A549 (cell line): ENCODE measurements around the gene RIIAD1. TPM values are rescaled to one million over a fixed set of nuclear protein-coding genes. Genes with fewer than 3 reads are reported as not detected.

ENCODE experiments used
- ATAC-seq, 2 experiments: fragments of 200-7000 bp in 1 of 2; fragments of >200 bp in 1 of 2; cut with Nextera tagmentation in 1 of 2; cut with Tn5 transposase in 1 of 2; 3 replicates each; pipeline versions ENCODE4 v1.8.0 to v1.9.1; 2018 to 2020; ENCODE audit warnings: mild to moderate bottlenecking in 1 of 2, moderate library complexity in 1 of 2
- CTCF ChIA-PET: fragments of 300-600 bp; sonication (Branson Sonifier 250); formaldehyde crosslinking; extraction: SDS; loops from one replicate; lab custom pipeline; 2021; ENCODE audit warnings: antibody characterized with exemption, inconsistent platforms; lab: Yijun Ruan, JAX
- POLR2A ChIA-PET: fragments of 350-600 bp; formaldehyde crosslinking; extraction: SDS; loops from one replicate; lab custom pipeline; 2021; ENCODE audit warnings: antibody characterized with exemption, inconsistent platforms; lab: Yijun Ruan, JAX
- DNase-seq, 2 experiments: peaks; one replicate each; pipeline versions ENCODE4 v3.0.0 to v3.0.0-alpha.2; 2011 to 2016; ENCODE audit warnings: low read depth in 1 of 2, low spot score in 1 of 2
- FAIRE-seq: peaks from 2 replicates; lab custom pipeline; 2011; peaks lifted over from hg19 to GRCh38; lab: Jason Lieb, UNC
- H3K27ac ChIP-seq, 2 experiments: fragments of >200 bp; sonication (Bioruptor Twin); formaldehyde crosslinking; 3 replicates each; pipeline ENCODE4 v1.5.1; 2016 to 2017
- H3K4me1 ChIP-seq: fragments of >200 bp; sonication (Bioruptor Twin); formaldehyde crosslinking; 3 replicates; pipeline ENCODE4 v1.6.1; 2016
- H3K4me2 ChIP-seq: fragments of >200 bp; sonication (Bioruptor Twin); formaldehyde crosslinking; 3 replicates; pipeline ENCODE4 v1.6.1; 2016
- H3K4me3 ChIP-seq: fragments of >200 bp; sonication (Bioruptor Twin); formaldehyde crosslinking; 3 replicates; pipeline ENCODE4 v1.5.1; 2016
- H3K9me3 ChIP-seq: fragments of >200 bp; sonication (Bioruptor Twin); formaldehyde crosslinking; 3 replicates; pipeline ENCODE4 v1.6.1; 2016
- CBX8 ChIP-seq: fragments of 200-600 bp; sonication (generic); IDR thresholded peaks from 2 replicates; pipeline ENCODE4 v1.6.1; 2016
- CHD2 ChIP-seq: fragments of 150-350 bp; IDR thresholded peaks from 2 replicates; pipeline ENCODE4 v1.6.1; 2014; ENCODE audit warnings: low read length; ENCODE audit not compliant: partially characterized antibody
- CHD4 ChIP-seq: fragments of 200-600 bp; sonication (generic); IDR thresholded peaks from 2 replicates; pipeline ENCODE4 v1.6.1; 2016; ENCODE audit warnings: antibody characterized with exemption, mild to moderate bottlenecking, borderline replicate concordance
- EHF ChIP-seq: fragments of 250-450 bp; sonication (Bioruptor Pico); IDR thresholded peaks from 2 replicates; pipeline ENCODE4 v1.5.0; 2020; ENCODE audit warnings: mild to moderate bottlenecking
- EHMT2 ChIP-seq: fragments of 200-600 bp; sonication (generic); IDR thresholded peaks from 2 replicates; pipeline ENCODE4 v1.6.1; 2016; ENCODE audit warnings: antibody characterized with exemption, low read depth, mild to moderate bottlenecking, moderate library complexity
- EP300 ChIP-seq, 2 experiments: fragments of >200 bp; sonication (Bioruptor Twin); formaldehyde crosslinking; IDR thresholded peaks; 2 replicates in 1 of 2; 3 replicates in 1 of 2; pipeline ENCODE4 v1.6.1; 2016 to 2017
- ESRRA ChIP-seq: fragments of 150-350 bp; IDR thresholded peaks from 2 replicates; pipeline ENCODE4 v1.6.1; 2014; ENCODE audit warnings: mild to moderate bottlenecking, low read length, borderline replicate concordance
- FOXS1 ChIP-seq: fragments of 250-450 bp; sonication (Bioruptor Pico); IDR thresholded peaks from 2 replicates; pipeline ENCODE4 v1.5.0; 2020; ENCODE audit warnings: mild to moderate bottlenecking, moderate library complexity
- HDAC2 ChIP-seq: fragments of 200-600 bp; sonication (generic); IDR thresholded peaks from 2 replicates; pipeline ENCODE4 v1.6.1; 2016
- HEYL ChIP-seq: fragments of 250-450 bp; sonication (Bioruptor Pico); IDR thresholded peaks from 2 replicates; pipeline ENCODE4 v1.8.0; 2021; ENCODE audit warnings: mild to moderate bottlenecking, moderate library complexity
- JUNB ChIP-seq: fragments of >200 bp; sonication (Bioruptor Twin); formaldehyde crosslinking; IDR thresholded peaks from 2 replicates; pipeline ENCODE4 v1.6.1; 2016
- KDM1A ChIP-seq: fragments of 200-600 bp; sonication (generic); IDR thresholded peaks from 2 replicates; pipeline ENCODE4 v1.6.1; 2016; ENCODE audit warnings: low read depth, mild to moderate bottlenecking
- KDM5A ChIP-seq: fragments of 200-600 bp; sonication (generic); IDR thresholded peaks from 2 replicates; pipeline ENCODE4 v1.6.1; 2016; ENCODE audit warnings: antibody characterized with exemption, mild to moderate bottlenecking
- PHF8 ChIP-seq: fragments of 200-600 bp; sonication (generic); IDR thresholded peaks from 2 replicates; pipeline ENCODE4 v1.6.1; 2016; ENCODE audit warnings: low read depth, mild to moderate bottlenecking, antibody characterized with exemption, moderate library complexity, borderline replicate concordance
- POLR2A ChIP-seq: IDR thresholded peaks from 2 replicates; pipeline ENCODE4 v1.6.1; 2012; ENCODE audit warnings: mild to moderate bottlenecking, low read length
- POLR2AphosphoS2 ChIP-seq: conservative IDR thresholded peaks from 2 replicates; pipeline ENCODE4 v1.6.1; 2012; ENCODE audit warnings: low read length, improper control_type of control experiment, inconsistent platforms
- RARB ChIP-seq: fragments of 250-450 bp; sonication (Bioruptor Pico); IDR thresholded peaks from 2 replicates; pipeline ENCODE4 v1.8.0; 2021; ENCODE audit warnings: mild to moderate bottlenecking, moderate library complexity
- SREBF2 ChIP-seq: fragments of 450-650 bp; IDR thresholded peaks from 2 replicates; pipeline ENCODE4 v1.6.1; 2014; ENCODE audit warnings: mild to moderate bottlenecking, moderate library complexity
- TP53 ChIP-seq: fragments of 250-450 bp; sonication (Bioruptor Pico); IDR thresholded peaks from 2 replicates; pipeline ENCODE4 v1.5.0; 2021; ENCODE audit warnings: mild to moderate bottlenecking, moderate library complexity
- WGBS: methylation state at CpG from one replicate; pipeline ENCODE4 v1.1.6; 2017; ENCODE audit errors: missing lambda C conversion rate; 5-methylcytosine and 5-hydroxymethylcytosine counted together
- polyA plus RNA-seq, 4 experiments: library from polyadenylated mRNA; depleted of rRNA in 3 of 4; stranded (reverse); fragments of >200 nt; fragmentation: RNase III in 1 of 4; extraction: RNeasy Plus Mini Kit Qiagen cat#74134 plus additional on column Dnase treatment in 1 of 4; gene quantifications; 2 replicates in 3 of 4; 3 replicates in 1 of 4; pipeline ENCODE4 v1.2.3, GENCODE V29; 2011 to 2017
- TF ChIP-seq, protein P1 (sequence below): IDR thresholded peaks from 2 replicates; pipeline ENCODE4 v1.6.1; 2012
- TF ChIP-seq, protein P2 (sequence below): fragments of >200 bp; sonication (Bioruptor Twin); formaldehyde crosslinking; IDR thresholded peaks from 2 replicates; pipeline ENCODE4 v1.6.1; 2016
- TF ChIP-seq, protein P3 (sequence below): fragments of 150-350 bp; IDR thresholded peaks from 2 replicates; pipeline ENCODE4 v1.6.1; 2014; ENCODE audit warnings: low read depth, mild to moderate bottlenecking, low read length
- TF ChIP-seq, protein P4 (sequence below): IDR thresholded peaks from 2 replicates; pipeline ENCODE4 v1.6.1; 2012; ENCODE audit warnings: low read depth, borderline replicate concordance

Gene RIIAD1
- polyA plus RNA-seq, 2 of the 4 experiments (the other 2 are of a cell fraction), result not detected

DNA sequence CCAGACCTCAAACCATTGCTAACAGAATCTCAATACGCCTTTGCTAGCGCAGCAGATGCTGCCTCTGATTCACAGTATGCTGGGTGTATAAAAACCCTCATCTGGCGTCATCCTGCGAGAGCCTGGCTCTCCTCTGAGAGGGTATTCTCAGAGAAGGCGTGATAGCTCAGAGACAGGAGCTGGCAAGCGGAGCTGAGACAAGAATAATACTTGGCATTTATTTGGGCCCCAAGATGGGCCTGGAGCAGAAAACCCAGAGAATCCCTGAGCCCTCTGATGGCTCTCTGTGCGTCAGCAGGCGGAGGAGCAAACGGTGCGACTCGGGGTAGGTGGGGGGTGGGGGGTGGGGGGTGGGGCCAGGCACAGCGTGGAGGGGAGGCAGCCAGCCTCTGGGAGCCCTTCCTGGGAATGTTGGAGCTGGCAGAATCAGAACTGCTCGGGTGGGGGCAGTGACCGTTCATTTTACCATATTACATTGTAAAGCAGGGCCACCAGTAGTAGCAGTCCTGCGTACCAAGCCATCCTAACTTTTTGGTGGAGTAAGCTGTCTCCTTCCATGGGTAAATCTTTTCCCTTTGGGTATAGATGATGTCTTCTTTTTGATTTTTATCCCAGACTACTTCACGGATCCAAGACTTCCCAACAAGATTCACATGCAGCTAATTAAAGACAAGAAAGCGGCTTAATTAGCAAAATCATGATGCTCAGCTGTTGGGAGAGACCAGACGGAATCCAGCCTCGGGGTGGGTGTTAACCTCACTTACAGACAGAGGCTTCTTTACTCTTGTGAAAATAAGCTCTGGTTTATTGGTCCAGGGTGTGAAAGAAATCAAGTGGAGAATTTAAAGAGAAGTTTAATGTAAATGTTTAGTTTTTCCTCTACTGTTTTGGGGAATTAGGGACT lies 7.1 kb downstream of the RIIAD1 start:
- H3K4me2 ChIP-seq, result no peak overlapping the region
- FAIRE-seq (no peak), ATAC-seq (peak in 1 of 2 experiments; percentile 51; a peak in 2 of 6 replicates), DNase-seq (no peak)
- H3K4me1 ChIP-seq, result no peaks in the 10 kb centered on the region
- 74% methylated on average over 15 of the region's 19 CpGs for WGBS
- TF ChIP-seq HDAC2 (no peak), KDM5A (no peak), PHF8 (no peak), POLR2AphosphoS2 (no peak), CHD4 (no peak), HEYL (CRISPR knock-in tag) (no peak), RARB (no peak), EHF (CRISPR knock-in tag) (no peak), CHD2 (no peak), EHMT2 (no peak), SREBF2 (no peak), CBX8 (no peak), ESRRA (no peak), JUNB (no peak), POLR2A (no peak), EP300 (IDR thresholded peaks at IDR 0.05) (no peak)
- TF ChIP-seq, protein P1, sequence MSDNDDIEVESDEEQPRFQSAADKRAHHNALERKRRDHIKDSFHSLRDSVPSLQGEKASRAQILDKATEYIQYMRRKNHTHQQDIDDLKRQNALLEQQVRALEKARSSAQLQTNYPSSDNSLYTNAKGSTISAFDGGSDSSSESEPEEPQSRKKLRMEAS, result no peak
- no peaks in the 10 kb centered on the region for H3K9me3 ChIP-seq
- POLR2A ChIA-PET, result no interaction called here
- H3K27ac ChIP-seq, result no peak overlapping the region
- CTCF ChIA-PET, result interaction anchor here (0.9 to 2.5 kb wide), 9 partner anchors 11 to 427 kb away, joined by 3 to 10 read pairs (median 5); no protein-coding TSS in a partner anchor
- H3K4me3 ChIP-seq, result no peak overlapping the region

DNA sequence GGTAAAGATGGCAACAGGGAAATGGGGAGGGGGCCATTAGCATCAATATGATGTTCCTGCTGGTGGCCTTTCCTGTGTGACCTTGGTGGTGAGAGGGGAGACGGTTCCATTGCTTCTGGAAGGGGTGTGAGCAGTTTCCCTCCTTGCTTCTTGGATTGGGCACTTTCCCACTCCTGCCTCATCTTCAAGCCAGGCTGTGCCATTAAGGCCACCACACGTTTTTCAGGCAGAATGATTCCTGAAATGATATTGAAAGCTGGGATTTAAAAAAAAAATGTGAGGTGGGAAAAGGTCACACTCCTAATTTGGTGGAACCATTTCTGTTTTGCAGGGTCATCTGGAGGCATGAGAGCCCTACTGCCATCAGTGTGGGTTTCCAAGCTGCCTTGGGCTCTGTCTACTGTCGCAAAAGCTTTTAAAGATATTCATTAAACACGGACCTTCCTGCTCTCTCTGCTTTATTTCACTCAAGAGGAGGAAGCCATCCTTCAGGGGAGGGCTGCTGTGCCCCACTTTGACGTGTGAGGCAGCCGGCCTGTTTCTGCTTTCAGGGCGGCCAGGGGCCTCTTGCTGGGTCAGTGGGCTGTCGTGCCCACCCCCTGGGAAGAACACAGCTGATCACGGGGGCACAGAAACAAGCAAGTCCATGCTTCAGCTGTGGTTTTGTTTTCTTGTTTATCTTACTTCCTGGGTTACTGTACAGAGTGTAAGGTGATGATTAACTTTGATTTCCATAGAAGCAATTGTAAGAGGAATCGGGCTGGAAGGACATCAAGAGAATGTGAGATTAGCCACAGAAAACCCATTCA lies 8.0 kb downstream of the RIIAD1 start:
- Histone ChIP-seq H3K9me3 (no peaks in the 10 kb centered on the region), H3K27ac (no peak overlapping the region), H3K4me2 (no peak overlapping the region), H3K4me1 (no peaks in the 10 kb centered on the region), H3K4me3 (no peak overlapping the region)
- DNase-seq (no peak), FAIRE-seq (no peak), ATAC-seq (no peak)
- 58% methylated on average over 10 of the region's 10 CpGs for WGBS
- ChIA-PET POLR2A (no interaction called here), CTCF (interaction anchor here (0.5 to 2.5 kb wide), 7 partner anchors 10 to 428 kb away, joined by 3 to 10 read pairs (median 4); no protein-coding TSS in a partner anchor)
- no peak for TF ChIP-seq FOXS1 (CRISPR knock-in tag)
- TF ChIP-seq, protein P2, sequence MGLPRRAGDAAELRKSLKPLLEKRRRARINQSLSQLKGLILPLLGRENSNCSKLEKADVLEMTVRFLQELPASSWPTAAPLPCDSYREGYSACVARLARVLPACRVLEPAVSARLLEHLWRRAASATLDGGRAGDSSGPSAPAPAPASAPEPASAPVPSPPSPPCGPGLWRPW, result no peak
- TF ChIP-seq RARB, result no peak
- TF ChIP-seq KDM1A, result no peak

DNA sequence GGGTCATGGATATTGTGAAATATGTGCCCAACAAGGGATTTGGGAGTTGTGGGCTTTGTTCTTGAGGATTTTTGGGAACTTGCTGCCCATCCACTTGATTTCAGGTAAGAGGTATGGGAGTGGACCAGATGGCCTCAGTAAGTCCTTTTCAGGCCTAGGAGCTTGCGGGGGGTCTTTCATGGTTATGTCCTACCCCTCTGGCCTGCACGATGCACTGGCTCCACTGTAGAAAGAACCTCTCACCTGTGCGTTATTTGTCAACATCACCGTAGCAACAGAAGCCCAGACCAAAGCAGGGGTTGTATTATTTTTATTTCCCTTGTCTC lies 8.6 kb downstream of the RIIAD1 start:
- no peak overlapping the region for H3K4me2 ChIP-seq
- FAIRE-seq (no peak), ATAC-seq (no peak), DNase-seq (no peak)
- ChIA-PET POLR2A (no interaction called here), CTCF (interaction anchor here (0.5 to 2.5 kb wide), 5 partner anchors 9 to 125 kb away, joined by 3 to 10 read pairs (median 6); no protein-coding TSS in a partner anchor)
- TF ChIP-seq HDAC2 (no peak), TP53 (no peak), CHD4 (no peak), ESRRA (no peak)
- TF ChIP-seq, protein P3, sequence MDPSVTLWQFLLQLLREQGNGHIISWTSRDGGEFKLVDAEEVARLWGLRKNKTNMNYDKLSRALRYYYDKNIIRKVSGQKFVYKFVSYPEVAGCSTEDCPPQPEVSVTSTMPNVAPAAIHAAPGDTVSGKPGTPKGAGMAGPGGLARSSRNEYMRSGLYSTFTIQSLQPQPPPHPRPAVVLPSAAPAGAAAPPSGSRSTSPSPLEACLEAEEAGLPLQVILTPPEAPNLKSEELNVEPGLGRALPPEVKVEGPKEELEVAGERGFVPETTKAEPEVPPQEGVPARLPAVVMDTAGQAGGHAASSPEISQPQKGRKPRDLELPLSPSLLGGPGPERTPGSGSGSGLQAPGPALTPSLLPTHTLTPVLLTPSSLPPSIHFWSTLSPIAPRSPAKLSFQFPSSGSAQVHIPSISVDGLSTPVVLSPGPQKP, result no peak
- TF ChIP-seq, protein P2, result no peak
- TF ChIP-seq, protein P4, sequence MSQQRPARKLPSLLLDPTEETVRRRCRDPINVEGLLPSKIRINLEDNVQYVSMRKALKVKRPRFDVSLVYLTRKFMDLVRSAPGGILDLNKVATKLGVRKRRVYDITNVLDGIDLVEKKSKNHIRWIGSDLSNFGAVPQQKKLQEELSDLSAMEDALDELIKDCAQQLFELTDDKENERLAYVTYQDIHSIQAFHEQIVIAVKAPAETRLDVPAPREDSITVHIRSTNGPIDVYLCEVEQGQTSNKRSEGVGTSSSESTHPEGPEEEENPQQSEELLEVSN, result no peak
- WGBS, result 81% methylated on average over 4 of the region's 4 CpGs
- H3K27ac ChIP-seq, result no peak overlapping the region
- H3K4me3 ChIP-seq, result no peak overlapping the region
- no peaks in the 10 kb centered on the region for H3K9me3 ChIP-seq
- no peaks in the 10 kb centered on the region for H3K4me1 ChIP-seq
